ENCODE results near the gene EFCC1. TPM values are rescaled to one million over a fixed set of nuclear protein-coding genes. Genes with fewer than 3 reads are reported as not detected.
"Not testable (repeated sequence)": the region's sequence is repeated elsewhere in the genome, so short reads cannot be mapped to it uniquely, and the experiment has no call there.

The EFCC1 gene
- total RNA-seq, 2 experiments from 2014 or later = 0.10 to 0.20 TPM

DNA sequence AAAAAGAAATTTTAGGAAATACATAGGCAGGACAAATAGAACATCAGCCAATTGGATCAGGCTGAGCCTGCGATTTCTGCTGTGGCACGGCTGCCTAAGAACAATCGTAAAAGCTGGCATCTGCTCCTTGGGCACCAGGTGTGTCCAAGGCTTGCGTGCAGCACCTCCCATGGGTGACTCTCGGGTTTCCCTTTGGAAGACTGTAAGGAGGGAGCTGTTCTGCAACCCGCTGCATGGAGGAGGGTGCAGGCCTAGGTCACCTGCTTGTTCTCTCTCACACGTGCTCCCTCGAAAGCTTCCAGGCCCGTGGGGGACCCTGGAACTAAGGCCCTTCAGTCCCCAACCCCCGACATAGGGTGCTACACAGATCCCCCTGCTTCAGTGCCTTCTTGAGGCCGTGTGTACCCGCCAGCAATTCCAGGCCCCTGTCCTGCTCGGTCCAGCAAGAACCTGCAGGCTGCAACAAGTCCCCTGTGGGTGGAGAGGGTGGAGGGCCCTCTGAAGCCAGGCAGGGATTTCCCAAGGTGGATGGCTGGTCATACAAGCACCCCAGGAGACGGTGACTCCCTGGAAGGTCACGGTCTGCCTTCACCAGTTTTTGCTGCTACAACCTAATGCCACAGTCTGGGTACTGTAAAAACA, 62.9 kb downstream of the EFCC1 start:
- DNase-seq = no peak
- Mint-ChIP-seq H3K9me3 (no peaks in the 10 kb centered on the region), H3K4me1 (ENCODE audit: low read depth) (peaks cover 10% of the 10 kb centered on the region), H3K36me3 (ENCODE audit: low read depth) (no peaks in the 10 kb centered on the region), H3K27me3 (ENCODE audit: low read depth) (no peaks in the 10 kb centered on the region), H3K4me3 (no peak overlapping the region), H3K27ac (no peak overlapping the region)
- intact Hi-C loops (cut with micrococcal nuclease) = no loop called here
- CTCF ChIA-PET = interaction anchor here (3.0 kb wide), 1 partner anchor 11 kb away, joined by 19 read pairs; no protein-coding TSS in a partner anchor

DNA sequence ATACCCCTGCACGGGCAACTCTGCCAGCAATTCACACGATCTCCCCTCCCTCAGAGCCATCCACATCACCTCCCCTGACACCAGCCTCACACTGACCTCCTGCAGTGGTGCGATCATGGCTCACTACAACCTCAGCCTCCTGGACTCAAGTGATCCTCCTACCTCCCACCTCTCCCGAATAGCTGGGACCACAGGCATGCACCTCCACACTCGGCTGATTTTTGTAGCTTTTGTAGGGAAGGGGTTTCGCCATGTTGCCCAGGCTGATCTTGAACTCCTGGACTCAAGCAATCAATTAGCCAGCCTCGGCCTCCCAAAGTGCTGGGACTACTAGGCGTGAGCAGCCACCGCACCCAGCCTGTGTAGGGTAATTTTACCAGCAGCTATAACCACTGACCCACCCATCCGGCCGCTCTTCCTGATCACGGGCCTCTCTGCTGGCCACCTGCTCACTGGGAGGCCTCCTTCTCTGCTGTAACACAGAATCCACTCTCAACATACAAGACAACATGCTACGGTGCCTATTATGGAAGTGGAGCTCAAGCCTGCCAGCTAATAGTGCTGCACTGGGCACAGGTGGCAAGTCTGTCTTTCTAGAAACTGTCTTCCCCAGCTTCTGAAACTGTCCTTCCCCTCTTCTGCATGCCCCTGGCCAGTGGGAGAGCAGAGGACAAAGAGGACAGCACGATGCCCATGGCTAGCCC, 64.1 kb downstream of the EFCC1 start:
- H3K4me1 Mint-ChIP-seq (ENCODE audit: low read depth) = peaks cover 10% of the 10 kb centered on the region
- CTCF ChIA-PET = no interaction called here
- no peak overlapping the region for H3K27ac Mint-ChIP-seq
- peaks cover 3% of the 10 kb centered on the region for H3K27me3 Mint-ChIP-seq (ENCODE audit: low read depth)
- intact Hi-C loops (cut with micrococcal nuclease) = no loop called here
- DNase-seq = no peak
- no peak overlapping the region for H3K4me3 Mint-ChIP-seq
- H3K36me3 Mint-ChIP-seq (ENCODE audit: low read depth) = no peaks in the 10 kb centered on the region
- H3K9me3 Mint-ChIP-seq = no peaks in the 10 kb centered on the region

DNA sequence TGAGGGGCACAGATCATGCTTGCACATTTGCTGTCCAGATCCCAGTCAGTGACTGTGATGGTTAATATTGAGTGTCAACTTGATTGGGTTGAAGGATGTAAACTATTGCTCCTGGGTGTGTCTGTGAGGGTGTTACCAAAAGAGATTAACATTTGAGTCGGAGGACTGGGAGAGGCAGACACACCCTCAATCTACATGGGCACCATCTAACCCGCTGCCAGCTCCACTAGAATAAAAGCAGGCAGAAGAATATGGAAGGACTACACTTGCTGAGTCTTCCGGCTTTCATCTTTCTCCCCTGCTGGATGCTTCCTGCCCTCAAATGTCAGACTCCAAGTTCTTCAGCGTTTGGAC, 64.6 kb downstream of the EFCC1 start:
- Mint-ChIP-seq H3K27me3 (ENCODE audit: low read depth) (peaks cover 3% of the 10 kb centered on the region), H3K4me3 (no peak overlapping the region), H3K36me3 (ENCODE audit: low read depth) (no peaks in the 10 kb centered on the region), H3K4me1 (ENCODE audit: low read depth) (peaks cover 10% of the 10 kb centered on the region), H3K27ac (no peak overlapping the region), H3K9me3 (no peaks in the 10 kb centered on the region)
- CTCF ChIA-PET = interaction anchor here (1.3 to 5.4 kb wide), 2 partner anchors 13 to 191 kb away, joined by 3 to 52 read pairs; no protein-coding TSS in a partner anchor
- no peak for DNase-seq
- intact Hi-C loops (cut with micrococcal nuclease) = no loop called here

DNA sequence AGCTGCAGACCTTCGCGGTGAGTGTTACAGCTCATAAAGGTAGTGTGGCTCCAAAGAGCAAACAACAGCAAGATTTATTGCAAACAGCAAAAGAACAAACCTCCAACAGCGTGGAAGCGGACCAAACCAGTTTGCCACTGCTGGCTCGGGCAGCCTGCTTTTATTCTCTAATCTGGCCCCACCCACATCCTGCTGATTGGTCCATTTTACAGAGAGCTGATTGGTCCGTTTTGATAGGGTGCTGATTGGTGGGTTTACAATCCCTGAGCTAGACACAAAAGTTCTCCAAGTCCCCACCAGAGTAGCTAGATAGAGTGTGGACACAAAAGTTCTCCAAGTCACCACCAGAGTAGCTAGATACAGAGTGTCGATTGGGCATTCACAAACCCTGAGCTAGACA, 66.6 kb downstream of the EFCC1 start:
- not testable (repeated sequence) for H3K36me3 Mint-ChIP-seq (ENCODE audit: low read depth); H3K9me3 Mint-ChIP-seq; H3K4me1 Mint-ChIP-seq (ENCODE audit: low read depth); H3K27me3 Mint-ChIP-seq (ENCODE audit: low read depth); H3K27ac Mint-ChIP-seq
- intact Hi-C loops (cut with micrococcal nuclease) = loop anchor here (2.0 kb wide), 1 partner anchor 45 kb away; no protein-coding TSS in a partner anchor
- peak; percentile 52 for DNase-seq
- CTCF ChIA-PET = interaction anchor here (1.0 to 5.4 kb wide), 7 partner anchors 8 to 97 kb away, joined by 3 to 52 read pairs (median 4); no protein-coding TSS in a partner anchor
- peak overlapping the region; percentile 56 for H3K4me3 Mint-ChIP-seq

DNA sequence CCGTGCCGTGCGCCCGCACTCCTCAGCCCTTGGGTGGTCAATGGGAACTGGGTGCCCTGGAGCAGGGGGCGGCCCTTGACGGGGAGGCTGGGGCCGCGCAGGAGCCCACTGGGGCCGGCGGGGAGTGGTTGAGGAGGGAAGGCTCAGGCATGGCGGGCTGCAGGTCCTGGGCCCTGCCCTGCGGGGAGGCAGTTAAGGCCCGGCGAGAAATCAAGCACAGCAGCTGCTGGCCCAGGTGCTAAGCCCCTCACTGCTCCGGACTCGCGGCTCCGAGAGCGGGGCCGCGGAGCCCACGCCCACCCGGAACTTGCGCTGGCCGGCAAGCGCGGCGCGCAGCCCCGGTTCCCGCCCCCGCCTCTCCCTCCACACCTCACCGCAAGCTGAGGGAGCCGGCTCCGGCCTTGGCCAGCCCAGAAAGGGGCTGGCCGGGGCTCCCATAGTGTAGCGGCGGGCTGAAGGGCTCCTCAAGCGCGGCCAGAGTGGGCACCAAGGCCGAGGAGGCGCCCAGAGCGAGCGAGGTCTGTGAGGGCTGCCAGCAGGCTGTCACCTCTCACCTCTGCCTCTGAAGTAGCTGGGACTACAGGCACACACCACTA, 67.3 kb downstream of the EFCC1 start:
- Mint-ChIP-seq H3K4me3 (peak overlapping the region; percentile 56), H3K27ac (no peak overlapping the region), H3K36me3 (ENCODE audit: low read depth) (no peaks in the 10 kb centered on the region), H3K27me3 (ENCODE audit: low read depth) (peaks cover 3% of the 10 kb centered on the region), H3K9me3 (no peaks in the 10 kb centered on the region), H3K4me1 (ENCODE audit: low read depth) (peaks cover 8% of the 10 kb centered on the region)
- CTCF ChIA-PET = interaction anchor here (0.5 to 5.4 kb wide), 13 partner anchors 7 to 156 kb away, joined by 3 to 52 read pairs (median 3); no protein-coding TSS in a partner anchor
- DNase-seq = no peak
- intact Hi-C loops (cut with micrococcal nuclease) = loop anchor here (2.0 kb wide), 1 partner anchor 44 kb away; no protein-coding TSS in a partner anchor

DNA sequence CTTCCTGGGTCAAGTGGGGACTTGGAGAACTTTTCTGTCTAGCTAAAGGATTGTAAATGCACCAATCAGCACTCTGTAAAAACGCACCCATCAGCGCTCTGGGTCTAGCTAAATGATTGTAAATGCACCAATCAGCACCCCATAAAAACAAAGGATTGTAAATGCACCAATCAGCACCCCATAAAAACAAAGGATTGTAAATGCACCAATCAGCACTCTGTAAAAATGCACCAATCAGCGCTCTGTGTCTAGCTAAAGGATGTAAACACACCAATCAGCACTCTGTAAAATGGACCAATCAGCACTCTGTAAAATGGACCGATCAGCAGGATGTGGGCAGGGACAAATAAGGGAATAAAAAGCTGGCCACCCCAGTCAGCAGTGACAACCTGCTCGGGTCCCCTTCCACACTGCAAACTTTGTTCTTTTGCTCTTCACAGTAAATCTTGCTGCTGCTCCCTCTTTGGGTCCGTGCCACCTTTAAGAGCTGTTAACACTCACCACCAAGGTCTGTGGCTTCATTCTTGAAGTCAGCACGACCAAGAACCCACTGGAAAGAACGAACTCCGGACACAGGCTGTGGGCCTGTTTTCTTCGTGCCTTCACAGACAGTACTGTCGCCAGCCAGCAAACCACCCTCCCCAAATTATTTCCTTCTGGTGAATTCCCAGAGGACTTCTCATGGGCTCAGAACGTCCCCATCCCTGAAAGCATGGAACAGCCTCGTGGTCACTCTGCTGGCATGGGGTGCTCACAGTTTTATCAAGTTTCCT, 68.4 kb downstream of the EFCC1 start:
- intact Hi-C loops (cut with micrococcal nuclease) = loop anchor here (2.0 kb wide), 1 partner anchor 43 kb away; no protein-coding TSS in a partner anchor
- not testable (repeated sequence) for DNase-seq; H3K4me3 Mint-ChIP-seq; H3K27me3 Mint-ChIP-seq (ENCODE audit: low read depth); H3K36me3 Mint-ChIP-seq (ENCODE audit: low read depth); H3K4me1 Mint-ChIP-seq (ENCODE audit: low read depth); H3K9me3 Mint-ChIP-seq; H3K27ac Mint-ChIP-seq
- CTCF ChIA-PET = interaction anchor here (0.7 to 5.4 kb wide), 9 partner anchors 15 to 194 kb away, joined by 3 to 52 read pairs (median 3); no protein-coding TSS in a partner anchor

DNA sequence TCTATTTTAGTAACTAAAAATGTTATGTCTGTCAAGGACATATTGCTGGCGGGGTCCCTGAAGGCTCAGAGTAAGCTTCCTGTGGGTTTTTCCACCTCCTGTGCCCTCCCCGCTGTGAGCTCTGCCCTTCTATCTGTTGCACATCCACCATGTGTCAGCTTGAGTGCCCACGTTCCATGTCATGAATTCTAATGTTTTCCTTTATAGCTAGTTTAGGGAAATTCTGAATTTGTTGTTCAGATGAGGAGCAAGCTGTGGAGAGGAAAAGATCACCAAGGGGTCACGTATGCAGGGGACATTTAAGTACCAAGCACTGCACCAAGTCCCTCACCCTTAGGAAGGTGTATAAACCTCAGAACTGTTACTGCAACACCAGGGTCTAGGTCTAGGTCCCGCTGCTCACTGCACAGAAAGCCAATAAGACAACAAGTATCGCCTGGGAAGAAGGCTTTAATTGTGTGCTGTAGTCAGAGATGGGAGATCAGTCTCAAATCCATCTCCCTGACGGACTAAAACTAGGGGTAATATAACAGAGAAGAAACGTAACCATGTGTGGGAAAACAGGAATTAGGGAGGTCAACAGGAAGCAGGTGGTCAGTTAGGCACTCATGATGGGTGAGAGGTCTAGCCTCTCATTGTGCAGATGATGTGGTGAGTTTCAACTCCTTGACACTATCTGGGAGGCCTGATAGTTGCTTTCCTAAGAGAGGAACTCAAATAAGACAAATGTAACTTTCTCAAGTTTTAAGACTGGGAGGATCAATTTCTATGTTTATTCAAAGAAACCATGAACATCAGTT, 69.2 kb downstream of the EFCC1 start:
- peaks cover 8% of the 10 kb centered on the region for H3K4me1 Mint-ChIP-seq (ENCODE audit: low read depth)
- CTCF ChIA-PET = interaction anchor here (1.1 to 5.4 kb wide), 3 partner anchors 17 to 195 kb away, joined by 3 to 52 read pairs (median 3); no protein-coding TSS in a partner anchor
- no peak overlapping the region for H3K27ac Mint-ChIP-seq
- no peak for DNase-seq
- H3K27me3 Mint-ChIP-seq (ENCODE audit: low read depth) = peaks cover 3% of the 10 kb centered on the region
- no peaks in the 10 kb centered on the region for H3K36me3 Mint-ChIP-seq (ENCODE audit: low read depth)
- intact Hi-C loops (cut with micrococcal nuclease) = no loop called here
- no peaks in the 10 kb centered on the region for H3K9me3 Mint-ChIP-seq
- no peak overlapping the region for H3K4me3 Mint-ChIP-seq

DNA sequence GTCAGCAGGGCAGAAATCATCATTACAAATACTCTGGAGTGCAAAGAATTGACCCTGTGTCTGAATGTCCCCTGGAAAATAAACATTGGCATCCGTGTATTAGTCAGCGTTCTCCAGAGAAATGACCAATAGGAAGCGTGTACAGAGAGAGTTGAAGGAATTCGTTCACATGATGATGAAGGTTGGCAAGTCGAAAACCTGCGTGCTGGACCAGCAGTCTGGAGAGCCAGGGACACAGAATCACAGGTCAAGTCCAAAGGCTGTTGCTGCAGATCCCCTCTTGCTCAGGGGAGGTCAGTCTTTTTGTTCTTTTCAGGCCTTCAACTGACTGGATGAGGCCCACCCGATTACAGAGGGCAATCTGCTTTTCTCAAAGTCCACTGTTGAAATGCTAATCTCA, 76.1 kb downstream of the EFCC1 start:
- H3K4me1 Mint-ChIP-seq (ENCODE audit: low read depth) = peaks cover 5% of the 10 kb centered on the region
- intact Hi-C loops (cut with micrococcal nuclease) = no loop called here
- H3K27ac Mint-ChIP-seq = no peak overlapping the region
- H3K9me3 Mint-ChIP-seq = no peaks in the 10 kb centered on the region
- H3K27me3 Mint-ChIP-seq (ENCODE audit: low read depth) = no peaks in the 10 kb centered on the region
- DNase-seq = no peak
- H3K36me3 Mint-ChIP-seq (ENCODE audit: low read depth) = no peaks in the 10 kb centered on the region
- no peak overlapping the region for H3K4me3 Mint-ChIP-seq
- CTCF ChIA-PET = interaction anchor here (0.6 kb wide), 1 partner anchor 137 kb away, joined by 4 read pairs; no protein-coding TSS in a partner anchor

DNA sequence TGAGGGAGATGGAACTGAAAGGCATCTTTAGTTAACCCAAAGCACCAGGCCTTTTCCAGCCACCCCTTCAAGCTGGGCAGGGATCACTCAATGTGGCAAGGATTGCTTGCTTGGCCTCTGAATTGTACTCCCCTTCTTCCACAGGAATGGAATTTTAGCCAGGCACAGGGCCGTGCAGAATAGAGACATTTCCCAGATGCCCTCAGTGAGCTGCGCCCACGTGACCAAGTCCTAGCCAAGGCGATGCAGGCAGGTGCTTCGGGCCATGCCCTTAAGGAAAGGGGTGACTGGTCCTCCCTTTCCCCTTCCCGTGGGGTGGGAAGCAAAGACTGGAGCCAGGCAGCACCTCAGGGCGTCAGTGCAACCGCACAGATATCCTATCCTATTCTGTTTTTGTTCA, 77.4 kb downstream of the EFCC1 start:
- no peak overlapping the region for H3K4me3 Mint-ChIP-seq
- intact Hi-C loops (cut with micrococcal nuclease) = no loop called here
- H3K9me3 Mint-ChIP-seq = no peaks in the 10 kb centered on the region
- DNase-seq = no peak
- H3K27ac Mint-ChIP-seq = no peak overlapping the region
- H3K4me1 Mint-ChIP-seq (ENCODE audit: low read depth) = peaks cover 5% of the 10 kb centered on the region
- no peaks in the 10 kb centered on the region for H3K36me3 Mint-ChIP-seq (ENCODE audit: low read depth)
- CTCF ChIA-PET = no interaction called here
- no peaks in the 10 kb centered on the region for H3K27me3 Mint-ChIP-seq (ENCODE audit: low read depth)

DNA sequence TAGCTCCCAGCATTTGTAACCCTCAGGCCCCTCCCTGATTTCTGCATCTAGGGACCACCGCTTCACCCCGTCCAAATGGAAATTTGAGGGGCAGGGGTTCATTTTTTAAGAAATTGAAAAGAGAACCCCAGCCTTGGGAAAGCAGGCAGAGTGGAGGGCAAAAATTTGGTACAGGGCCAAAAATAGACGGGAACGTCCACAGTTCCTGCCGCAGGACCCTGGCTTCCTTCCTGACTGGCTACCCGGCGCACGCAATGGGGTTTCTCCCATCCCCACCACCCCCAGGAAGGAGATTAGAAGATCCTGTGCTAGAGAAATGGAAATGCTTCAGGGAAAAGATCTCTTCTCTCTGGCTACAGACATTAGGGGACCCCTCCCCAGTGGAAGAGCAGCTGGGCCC, 80.4 kb downstream of the EFCC1 start:
- H3K27ac Mint-ChIP-seq = no peak overlapping the region
- no peaks in the 10 kb centered on the region for H3K27me3 Mint-ChIP-seq (ENCODE audit: low read depth)
- intact Hi-C loops (cut with micrococcal nuclease) = no loop called here
- CTCF ChIA-PET = interaction anchor here (1.2 to 1.5 kb wide), 2 partner anchors 28 to 34 kb away, joined by 3 to 6 read pairs; no protein-coding TSS in a partner anchor
- DNase-seq = no peak
- H3K9me3 Mint-ChIP-seq = no peaks in the 10 kb centered on the region
- peaks cover 8% of the 10 kb centered on the region for H3K4me1 Mint-ChIP-seq (ENCODE audit: low read depth)
- H3K4me3 Mint-ChIP-seq = no peak overlapping the region
- H3K36me3 Mint-ChIP-seq (ENCODE audit: low read depth) = no peaks in the 10 kb centered on the region

DNA sequence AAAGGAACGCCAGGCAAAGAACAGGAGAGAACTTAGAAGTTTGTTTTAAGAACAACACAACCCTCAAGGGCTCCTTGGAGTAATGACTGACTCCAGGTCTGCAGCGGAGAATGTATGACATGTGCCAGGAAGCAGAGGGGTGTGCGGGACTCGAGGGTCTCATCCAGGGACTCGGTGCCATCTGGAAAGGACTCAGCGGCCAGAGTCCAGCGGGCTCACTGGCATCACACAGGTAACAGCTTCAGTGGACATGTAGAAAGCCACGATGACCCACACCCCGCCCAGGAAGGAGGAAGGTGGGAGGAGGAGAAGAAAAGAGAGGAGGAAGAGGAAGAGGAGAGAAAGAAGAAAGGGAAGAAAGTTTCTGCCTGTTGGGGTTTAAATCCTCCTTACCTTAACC, 80.9 kb downstream of the EFCC1 start:
- Mint-ChIP-seq H3K36me3 (ENCODE audit: low read depth) (no peaks in the 10 kb centered on the region), H3K9me3 (no peaks in the 10 kb centered on the region), H3K27me3 (ENCODE audit: low read depth) (no peaks in the 10 kb centered on the region), H3K4me1 (ENCODE audit: low read depth) (peaks cover 8% of the 10 kb centered on the region), H3K4me3 (no peak overlapping the region), H3K27ac (no peak overlapping the region)
- DNase-seq = no peak
- CTCF ChIA-PET = no interaction called here
- intact Hi-C loops (cut with micrococcal nuclease) = no loop called here
